ENCODE data around the gene DMTF1. TPM values are rescaled to one million over a fixed set of nuclear protein-coding genes. Genes with fewer than 3 reads are reported as not detected.

The DMTF1 gene
- polyA plus RNA-seq, 1 donor (not counting 4 experiments of a cell fraction or from before 2014, with no cell fraction given): 98.4 TPM

DNA sequence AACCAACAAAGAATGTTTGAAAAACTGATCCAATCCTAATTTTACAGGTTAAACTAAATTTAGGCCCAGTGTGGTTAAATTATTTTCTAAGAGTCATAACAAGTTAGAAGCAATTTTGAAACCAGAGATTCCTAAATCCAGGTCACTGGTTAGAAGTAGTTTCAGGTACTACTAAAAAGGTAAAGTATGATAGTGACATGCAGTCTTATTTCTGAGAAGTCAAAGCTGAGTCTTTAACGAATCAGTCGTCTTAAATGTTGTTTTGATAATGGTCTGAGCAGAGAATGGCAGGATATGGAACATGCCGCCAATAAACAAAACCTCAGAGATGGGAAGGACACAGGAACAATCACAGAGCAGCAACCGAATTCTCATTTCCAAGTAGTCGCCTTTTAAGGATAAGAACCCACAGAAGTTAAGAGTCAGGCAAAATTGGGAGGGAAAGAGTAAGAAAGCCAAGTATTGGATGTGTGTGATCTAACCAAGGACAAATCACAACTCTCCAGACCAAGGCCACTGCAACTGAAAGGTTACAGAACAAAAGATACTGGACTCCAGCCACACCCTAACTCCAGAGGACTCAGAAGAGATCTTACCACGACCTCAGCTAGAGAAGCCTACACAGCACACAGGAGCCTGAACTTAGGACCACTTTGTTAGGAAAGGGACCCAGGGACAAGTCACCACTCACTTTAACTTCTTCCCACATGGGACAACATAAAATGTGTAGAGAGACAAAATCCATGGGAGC lies 47.6 kb downstream of the DMTF1 start:
- Histone ChIP-seq H3K79me2 (ENCODE audit: control insufficient read depth, insufficient read depth, low read length) (peaks cover 30% of the 10 kb centered on the region), H3K27me3 (ENCODE audit: control insufficient read depth, extremely low read depth, insufficient read depth, low read length) (no peaks in the 10 kb centered on the region), H3K9me1 (ENCODE audit: control insufficient read depth, extremely low read depth, insufficient read depth, low read length) (no peaks in the 10 kb centered on the region), H3K36me3 (ENCODE audit: control insufficient read depth in 2 of 2, extremely low read depth in 1 of 2, insufficient read depth in 2 of 2, low read length in 2 of 2) (peaks cover 6 to 21% of the 10 kb centered on the region in 2 experiments), H4K20me1 (ENCODE audit: control insufficient read depth, extremely low read depth, insufficient read depth, low read length) (no peaks in the 10 kb centered on the region), H3K4me1 (ENCODE audit: control insufficient read depth, extremely low read depth, insufficient read depth, low read length) (no peaks in the 10 kb centered on the region), H3K9me3 (ENCODE audit: control insufficient read depth, low read depth, low read length) (peaks cover 4% of the 10 kb centered on the region), H3K27ac (ENCODE audit: control insufficient read depth, insufficient read depth, low read length) (no peak overlapping the region), H3K4me2 (ENCODE audit: control insufficient read depth, extremely low read depth, insufficient read depth, low read depth, low read length) (no peak overlapping the region), H2AFZ (ENCODE audit: control insufficient read depth, low read length) (no peak overlapping the region), H3K9ac (ENCODE audit: control insufficient read depth, extremely low read depth, insufficient read depth, low read length) (no peak overlapping the region), H3K4me3 (ENCODE audit: control insufficient read depth in 2 of 3, extremely low read depth in 1 of 3, insufficient read depth in 2 of 3, low read depth in 1 of 3, low read length in 3 of 3) (no peak overlapping the region)
- FAIRE-seq (no peak), DNase-seq (ENCODE audit: low read depth, low spot score) (no peak)
- TF ChIP-seq, protein P1, sequence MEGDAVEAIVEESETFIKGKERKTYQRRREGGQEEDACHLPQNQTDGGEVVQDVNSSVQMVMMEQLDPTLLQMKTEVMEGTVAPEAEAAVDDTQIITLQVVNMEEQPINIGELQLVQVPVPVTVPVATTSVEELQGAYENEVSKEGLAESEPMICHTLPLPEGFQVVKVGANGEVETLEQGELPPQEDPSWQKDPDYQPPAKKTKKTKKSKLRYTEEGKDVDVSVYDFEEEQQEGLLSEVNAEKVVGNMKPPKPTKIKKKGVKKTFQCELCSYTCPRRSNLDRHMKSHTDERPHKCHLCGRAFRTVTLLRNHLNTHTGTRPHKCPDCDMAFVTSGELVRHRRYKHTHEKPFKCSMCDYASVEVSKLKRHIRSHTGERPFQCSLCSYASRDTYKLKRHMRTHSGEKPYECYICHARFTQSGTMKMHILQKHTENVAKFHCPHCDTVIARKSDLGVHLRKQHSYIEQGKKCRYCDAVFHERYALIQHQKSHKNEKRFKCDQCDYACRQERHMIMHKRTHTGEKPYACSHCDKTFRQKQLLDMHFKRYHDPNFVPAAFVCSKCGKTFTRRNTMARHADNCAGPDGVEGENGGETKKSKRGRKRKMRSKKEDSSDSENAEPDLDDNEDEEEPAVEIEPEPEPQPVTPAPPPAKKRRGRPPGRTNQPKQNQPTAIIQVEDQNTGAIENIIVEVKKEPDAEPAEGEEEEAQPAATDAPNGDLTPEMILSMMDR (optimal IDR thresholded peaks at IDR 0.05 in 1 of 3, IDR thresholded peaks at IDR 0.05 in 1 of 3, conservative IDR thresholded peaks at IDR 0.05 in 1 of 3; ENCODE audit: extremely low read depth in 1 of 3, insufficient read depth in 2 of 3, low read length in 3 of 3): no peak
- TF ChIP-seq EZH2 (IDR thresholded peaks at IDR 0.05; ENCODE audit: low read length): no peak
- dilution Hi-C loops (cut with MboI; ENCODE audit: extremely low pct_ligation_motif_present, low sequenced_read_pairs): no loop called here

GRCh38 chr7:87202208-87202607 lies 50.0 kb downstream of the DMTF1 start:
- FAIRE-seq (no peak), DNase-seq (ENCODE audit: low read depth, low spot score) (no peak)
- TF ChIP-seq EZH2 (IDR thresholded peaks at IDR 0.05; ENCODE audit: low read length): no peak
- TF ChIP-seq, protein P1 (optimal IDR thresholded peaks at IDR 0.05 in 1 of 3, IDR thresholded peaks at IDR 0.05 in 1 of 3, conservative IDR thresholded peaks at IDR 0.05 in 1 of 3; ENCODE audit: extremely low read depth in 1 of 3, insufficient read depth in 2 of 3, low read length in 3 of 3): no peak
- peaks cover 7% of the 10 kb centered on the region for H3K9me3 ChIP-seq (ENCODE audit: control insufficient read depth, low read depth, low read length)
- no peaks in the 10 kb centered on the region for H3K9me1 ChIP-seq (ENCODE audit: control insufficient read depth, extremely low read depth, insufficient read depth, low read length)
- H3K27ac ChIP-seq (ENCODE audit: control insufficient read depth, insufficient read depth, low read length): no peak overlapping the region
- H3K27me3 ChIP-seq (ENCODE audit: control insufficient read depth, extremely low read depth, insufficient read depth, low read length): no peaks in the 10 kb centered on the region
- dilution Hi-C loops (cut with MboI; ENCODE audit: extremely low pct_ligation_motif_present, low sequenced_read_pairs): no loop called here
- peaks cover 1 to 18% of the 10 kb centered on the region in 2 experiments for H3K36me3 ChIP-seq (ENCODE audit: control insufficient read depth in 2 of 2, extremely low read depth in 1 of 2, insufficient read depth in 2 of 2, low read length in 2 of 2)
- no peaks in the 10 kb centered on the region for H3K4me1 ChIP-seq (ENCODE audit: control insufficient read depth, extremely low read depth, insufficient read depth, low read length)
- H3K79me2 ChIP-seq (ENCODE audit: control insufficient read depth, insufficient read depth, low read length): peaks cover 43% of the 10 kb centered on the region
- no peaks in the 10 kb centered on the region for H4K20me1 ChIP-seq (ENCODE audit: control insufficient read depth, extremely low read depth, insufficient read depth, low read length)
- no peak overlapping the region for H3K4me3 ChIP-seq (ENCODE audit: control insufficient read depth in 2 of 3, extremely low read depth in 1 of 3, insufficient read depth in 2 of 3, low read depth in 1 of 3, low read length in 3 of 3)
- H3K4me2 ChIP-seq (ENCODE audit: control insufficient read depth, extremely low read depth, insufficient read depth, low read depth, low read length): no peak overlapping the region
- no peak overlapping the region for H3K9ac ChIP-seq (ENCODE audit: control insufficient read depth, extremely low read depth, insufficient read depth, low read length)
- H2AFZ ChIP-seq (ENCODE audit: control insufficient read depth, low read length): no peak overlapping the region
